Activated T-cell treated with anti-CD3 and anti-CD28 coated beads for 4 hours (primary cell): Measurements from ENCODE around the gene ZNF664.

Source experiments
- DNase-seq: peaks from one replicate; pipeline ENCODE4 v3.0.0-alpha.2; 2020

Gene ZNF664

DNA sequence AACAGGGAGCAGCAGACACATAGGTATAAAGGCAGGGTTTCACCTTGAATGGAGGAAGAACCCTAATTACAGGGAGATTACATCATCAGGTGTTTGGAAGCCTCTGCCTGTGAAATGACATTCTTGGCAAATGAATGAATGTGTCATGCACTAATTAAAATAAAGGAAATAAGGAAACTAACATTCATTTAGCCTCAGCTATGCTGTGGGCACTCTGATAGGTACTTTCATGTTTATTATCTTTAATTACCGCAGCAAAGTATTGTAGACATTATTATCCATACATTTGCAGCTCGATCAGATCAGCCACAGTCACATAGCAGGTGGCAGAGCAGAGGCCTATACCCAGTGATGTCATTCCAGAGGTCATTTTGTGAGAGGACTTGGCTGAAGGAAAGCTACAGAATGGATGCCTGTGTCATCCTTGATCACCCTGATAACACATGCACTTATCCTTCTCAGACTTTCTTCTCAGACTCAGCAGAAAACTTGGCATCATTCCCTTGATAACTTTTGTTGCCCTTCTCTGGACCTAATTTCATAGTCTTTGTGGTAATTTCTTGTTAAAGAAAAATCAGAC is 18.4 kb downstream of the ZNF664 start:
- no peak for DNase-seq

DNA sequence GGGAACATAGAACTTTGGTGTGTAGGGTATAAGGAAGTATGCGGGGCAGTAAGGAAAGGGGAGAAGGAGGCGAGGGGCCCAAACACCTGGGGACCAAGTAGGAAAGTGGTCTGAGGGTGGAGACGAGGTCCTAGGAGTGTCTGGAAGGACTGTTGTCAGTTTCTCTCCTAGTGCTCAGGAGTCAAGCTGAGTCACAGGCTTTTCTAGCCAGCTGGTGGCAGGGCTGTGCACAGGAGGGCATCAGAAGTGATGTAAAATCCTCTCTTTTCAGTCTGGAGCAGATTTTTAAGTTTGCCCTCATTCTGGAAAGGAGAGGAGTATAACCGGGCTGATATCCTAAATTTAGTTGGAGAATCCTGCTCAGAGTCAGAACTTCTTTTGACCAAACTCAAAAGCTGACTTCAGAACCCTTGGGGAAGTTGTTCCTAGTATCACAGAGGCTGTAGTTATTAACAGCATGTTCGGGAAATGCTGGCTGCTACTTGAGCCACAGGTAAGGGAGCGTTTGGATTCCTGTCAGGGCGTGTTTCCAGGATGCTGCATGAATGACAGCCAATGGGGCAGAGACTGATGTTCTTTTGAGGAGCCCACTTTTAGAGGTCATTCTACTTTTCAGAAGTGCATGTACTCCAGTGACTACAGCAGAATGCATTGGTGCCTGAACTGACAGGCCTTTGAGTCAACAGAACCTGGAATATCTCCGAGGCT is 19.3 kb downstream of the ZNF664 start:
- no peak for DNase-seq

GRCh38 chr12:123995023-123995748 is 22.2 kb downstream of the ZNF664 start:
- DNase-seq, result no peak

DNA sequence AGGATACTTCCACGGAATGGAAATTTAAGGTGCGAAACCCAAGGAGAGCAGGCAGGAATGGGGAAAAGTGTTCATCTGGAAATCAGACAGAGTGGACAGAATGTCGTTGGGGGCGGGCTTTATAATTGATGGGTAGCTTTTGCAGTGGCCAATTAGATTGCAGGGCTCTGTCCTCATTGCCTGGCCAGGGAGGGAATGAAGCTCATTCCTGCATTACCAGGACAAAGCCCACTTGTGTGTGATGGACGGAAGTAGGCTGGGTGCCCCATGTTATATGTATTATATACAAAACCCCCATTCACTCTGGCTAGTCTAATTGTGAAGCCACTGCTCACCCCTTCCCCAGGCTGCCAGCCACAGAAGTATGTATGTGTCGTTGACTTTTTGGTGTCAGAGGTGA is 23.6 kb downstream of the ZNF664 start:
- no peak for DNase-seq

GRCh38 chr12:123997033-123997822 is 24.2 kb downstream of the ZNF664 start:
- DNase-seq, result no peak

GRCh38 chr12:123997908-123998307 is 24.9 kb downstream of the ZNF664 start:
- DNase-seq, result no peak

DNA sequence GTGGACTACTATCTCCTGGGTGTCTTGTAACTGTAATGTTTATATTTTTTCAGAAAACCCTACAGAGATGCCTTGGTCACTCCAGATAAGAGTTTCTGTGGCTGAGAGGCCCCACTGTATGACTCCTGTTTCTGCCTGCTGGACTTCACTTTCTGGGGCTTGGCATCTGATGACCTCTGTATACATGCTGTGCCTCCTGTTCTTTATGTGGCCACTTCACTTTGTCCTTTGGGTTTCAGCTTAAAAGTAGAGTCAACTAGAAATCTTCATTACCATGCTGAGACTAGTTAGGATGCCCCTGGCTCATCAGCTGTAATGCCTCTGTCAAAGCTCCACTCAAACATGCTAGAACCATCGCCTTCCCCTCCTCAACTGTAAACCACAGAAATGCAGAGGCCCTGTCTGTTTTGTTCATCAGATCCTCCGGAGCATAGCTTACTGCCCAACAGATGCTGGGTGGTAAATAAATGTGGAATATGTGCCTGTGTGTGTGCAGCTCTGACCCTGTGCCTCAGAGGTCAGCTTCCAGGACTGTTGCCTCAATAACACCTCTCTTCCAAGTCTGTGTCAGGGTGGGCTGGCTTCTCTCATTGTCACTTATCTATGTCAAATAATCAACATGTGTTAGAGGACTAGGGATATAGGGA is 25.5 kb downstream of the ZNF664 start:
- DNase-seq, result no peak

GRCh38 chr12:123998991-123999359 is 26.0 kb downstream of the ZNF664 start:
- no peak for DNase-seq

- DNase-seq, result no peak
Observed at GRCh38 chr12:124000111-124000510, 27.1 kb downstream of the ZNF664 start.

DNA sequence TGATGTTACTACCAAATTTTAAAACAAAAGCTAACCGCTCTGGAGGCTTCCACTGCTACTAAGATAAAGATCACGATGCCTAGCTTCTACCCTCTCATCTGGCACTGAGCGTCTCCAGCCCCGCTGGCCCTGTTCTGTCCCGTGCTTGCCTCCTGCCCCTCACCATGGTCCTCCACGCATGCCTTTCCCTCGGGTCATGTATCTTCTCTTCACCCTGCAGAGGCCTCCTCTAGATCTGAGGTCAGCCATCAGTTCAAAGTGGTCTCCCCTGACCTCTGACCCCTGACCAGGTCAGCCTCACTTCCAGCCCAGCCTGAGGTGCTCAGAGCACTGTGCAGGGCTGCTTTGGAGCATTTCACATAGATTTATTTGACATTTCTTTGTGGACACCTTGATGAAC is 28.3 kb downstream of the ZNF664 start:
- DNase-seq, result no peak

DNA sequence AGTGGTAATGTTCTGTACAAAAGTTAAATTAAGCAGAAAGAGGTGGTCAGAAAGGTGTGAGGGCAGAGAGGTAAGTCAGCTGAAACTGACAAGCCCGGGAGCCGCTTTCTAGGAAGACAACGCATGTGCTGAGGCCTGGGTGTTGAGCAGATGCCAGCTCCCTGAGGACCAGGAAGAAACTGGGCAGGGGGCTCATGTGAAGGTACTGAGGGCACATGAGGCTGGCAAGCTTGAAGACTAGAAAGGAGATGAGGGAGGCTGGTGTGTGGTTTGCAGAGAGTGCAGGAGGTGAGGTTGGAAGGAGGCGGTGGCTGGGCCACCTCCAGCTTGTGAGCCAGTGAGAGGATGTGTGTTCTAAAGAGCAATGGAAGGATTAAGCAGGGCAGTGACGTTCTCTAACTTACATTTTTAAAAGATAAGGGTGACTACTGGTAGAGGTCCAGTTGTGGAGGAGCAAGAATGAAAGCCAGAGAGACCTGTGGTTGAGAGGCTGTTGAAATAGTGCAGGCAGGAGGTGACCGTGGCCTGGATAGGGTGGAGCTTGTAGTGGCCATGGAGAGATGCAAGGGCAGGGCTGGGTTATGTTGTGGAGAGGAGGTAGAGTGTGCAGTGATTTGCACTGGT is 29.1 kb downstream of the ZNF664 start:
- no peak for DNase-seq

GRCh38 chr12:124002654-124003053 is 29.6 kb downstream of the ZNF664 start:
- DNase-seq, result no peak

GRCh38 chr12:124004233-124004875 is 31.3 kb downstream of the ZNF664 start:
- no peak for DNase-seq

DNA sequence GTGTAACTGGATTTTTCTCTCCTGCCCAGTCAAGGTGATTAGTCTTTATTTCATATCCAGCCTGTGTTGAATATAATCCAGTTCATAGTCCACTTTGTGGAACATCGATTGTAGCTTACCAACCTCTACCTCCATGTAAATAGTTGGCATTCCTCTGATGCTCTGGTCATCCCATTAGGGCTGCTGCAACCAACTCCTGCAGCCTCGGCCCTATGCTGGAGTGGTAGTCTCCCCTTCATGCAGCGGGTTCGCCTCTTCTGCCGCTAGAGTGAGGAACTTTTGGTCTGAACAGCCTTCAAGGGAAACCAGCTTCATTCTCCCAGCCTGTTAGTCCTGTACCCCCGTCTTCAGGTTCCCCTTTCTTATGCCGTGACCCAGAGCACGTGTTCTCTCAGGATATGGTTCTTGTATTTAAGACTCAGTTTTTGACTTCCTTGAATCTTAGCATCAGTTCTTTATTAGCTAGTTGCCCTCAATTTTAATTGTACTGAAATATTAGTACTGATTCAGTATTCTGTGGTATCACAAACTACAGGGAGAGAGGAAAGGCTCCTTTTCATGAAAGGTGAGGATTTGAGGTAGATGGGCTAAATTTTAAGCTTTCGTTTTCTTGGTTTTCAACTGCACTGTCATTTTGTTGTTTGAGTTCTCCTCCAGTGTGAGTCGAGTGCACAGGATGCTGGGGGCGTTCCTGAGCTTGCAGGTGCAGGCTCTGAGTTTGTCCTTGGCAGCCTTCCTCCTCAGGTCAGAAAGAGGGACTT is 33.2 kb downstream of the ZNF664 start:
- DNase-seq, result no peak

GRCh38 chr12:124006846-124007713 is 34.1 kb downstream of the ZNF664 start:
- DNase-seq, result no peak

DNA sequence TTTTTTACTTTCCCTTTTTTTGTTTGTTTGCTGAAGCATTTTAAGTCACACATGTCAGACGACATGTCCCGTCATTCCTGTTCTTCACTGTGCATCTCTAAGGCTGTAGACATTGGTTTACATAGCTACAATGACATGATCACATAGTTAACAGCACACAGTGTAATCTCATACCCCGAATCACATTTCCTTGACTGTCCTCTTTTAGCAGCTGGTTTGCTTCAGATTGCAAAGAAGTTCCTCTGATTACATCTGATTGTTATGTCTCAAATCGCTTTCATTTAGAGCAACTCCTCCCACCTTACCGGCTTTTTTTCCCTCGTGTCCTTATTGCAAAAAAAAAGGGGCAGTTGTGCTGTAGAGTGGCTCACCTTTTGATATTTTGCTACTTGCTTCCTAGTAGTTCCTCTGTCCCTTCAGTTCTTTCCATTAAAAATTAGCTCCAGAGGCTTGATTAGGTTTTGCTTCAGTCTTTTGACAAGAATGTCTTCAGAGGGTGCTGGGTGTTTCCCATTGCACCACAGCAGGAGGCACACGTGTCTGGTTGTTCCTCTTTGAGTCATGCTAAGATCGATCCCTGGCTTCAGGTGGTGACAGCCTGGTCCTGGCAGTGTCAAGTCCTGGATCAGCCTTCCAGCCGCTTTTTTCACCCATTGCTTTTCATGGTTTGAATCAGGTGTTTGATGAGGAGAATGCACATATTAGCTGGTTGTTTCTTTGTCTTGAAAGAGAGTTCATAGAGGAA is 35.0 kb downstream of the ZNF664 start:
- DNase-seq, result no peak

DNA sequence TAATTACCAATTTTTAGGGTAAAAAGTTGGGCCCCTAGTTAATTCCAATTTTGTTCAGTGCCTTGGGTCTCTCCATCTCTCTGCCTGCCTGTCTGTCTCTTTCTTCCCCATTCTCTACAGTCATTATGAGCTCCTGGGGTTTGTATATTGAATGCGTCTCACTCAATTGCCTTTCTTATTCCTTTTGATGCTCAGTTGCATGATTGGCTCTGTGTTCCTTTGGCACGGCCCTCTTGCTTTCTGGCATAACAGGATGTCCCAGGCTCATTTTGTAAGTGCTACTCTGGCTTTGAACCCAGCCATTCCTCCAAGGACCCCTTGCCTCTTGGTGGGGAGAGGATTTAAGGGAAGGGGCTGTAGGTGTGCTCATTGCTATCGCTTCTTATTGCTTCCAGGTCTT is 35.6 kb downstream of the ZNF664 start:
- no peak for DNase-seq

- no peak for DNase-seq
Observed at GRCh38 chr12:124009781-124010180, 36.8 kb downstream of the ZNF664 start.

DNA sequence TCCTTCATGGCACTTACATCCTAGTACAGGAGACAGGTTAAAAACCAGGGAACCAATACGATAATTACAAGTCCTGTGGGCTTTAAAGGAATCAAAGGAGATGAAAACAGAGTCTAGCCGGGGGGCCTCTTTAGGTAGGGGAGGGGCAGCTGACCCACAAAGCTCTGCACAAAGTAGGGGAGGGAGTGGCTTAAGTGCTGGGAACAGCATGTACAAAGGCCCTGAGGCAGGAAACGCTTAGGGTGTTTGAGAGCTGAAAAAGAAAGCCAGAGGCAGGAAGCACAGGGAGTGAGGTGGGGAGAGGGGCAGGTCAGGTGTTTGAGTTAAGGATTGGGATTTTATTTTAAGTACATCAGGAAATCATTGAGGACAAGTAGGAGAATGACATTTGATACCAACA is 37.7 kb downstream of the ZNF664 start:
- DNase-seq, result no peak
